D721Med (cell line): ENCODE measurements around the gene NFYA.

Experiments
- DNase-seq: peaks from one replicate; pipeline ENCODE4 v3.0.0; 2011; ENCODE audit warnings: low spot score; ENCODE audit not compliant: insufficient read length
- FAIRE-seq: peaks from 2 replicates; lab custom pipeline; 2011; peaks lifted over from hg19 to GRCh38; lab: Jason Lieb, UNC
- TF ChIP-seq, protein P1 (sequence below): IDR thresholded peaks from 2 replicates; pipeline ENCODE4 v1.5.1; 2012; ENCODE audit warnings: mild to moderate bottlenecking, control low read depth; ENCODE audit not compliant: insufficient read depth; ENCODE audit errors: missing control alignments

The NFYA gene

DNA sequence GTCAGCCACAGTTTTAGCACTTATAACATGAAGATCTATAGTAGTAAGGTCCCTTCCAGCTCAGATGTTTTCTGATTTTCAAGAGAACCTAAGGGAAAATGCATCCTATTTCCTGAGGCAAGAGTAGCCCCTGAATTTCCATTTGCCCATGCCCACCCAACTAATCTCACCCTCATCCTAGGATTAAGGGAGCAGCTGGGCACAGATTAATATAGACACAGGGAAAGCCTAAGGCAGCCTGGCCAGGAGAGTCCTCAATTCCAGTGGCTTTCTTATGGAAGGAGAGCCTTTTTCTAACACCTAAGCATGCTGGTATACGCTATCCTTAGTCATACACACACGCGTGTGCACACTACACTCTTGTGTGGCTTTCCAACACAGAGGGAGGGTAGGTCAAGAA, 18.3 kb upstream of the NFYA start:
- DNase-seq (no peak), FAIRE-seq (no peak)
- TF ChIP-seq, protein P1, sequence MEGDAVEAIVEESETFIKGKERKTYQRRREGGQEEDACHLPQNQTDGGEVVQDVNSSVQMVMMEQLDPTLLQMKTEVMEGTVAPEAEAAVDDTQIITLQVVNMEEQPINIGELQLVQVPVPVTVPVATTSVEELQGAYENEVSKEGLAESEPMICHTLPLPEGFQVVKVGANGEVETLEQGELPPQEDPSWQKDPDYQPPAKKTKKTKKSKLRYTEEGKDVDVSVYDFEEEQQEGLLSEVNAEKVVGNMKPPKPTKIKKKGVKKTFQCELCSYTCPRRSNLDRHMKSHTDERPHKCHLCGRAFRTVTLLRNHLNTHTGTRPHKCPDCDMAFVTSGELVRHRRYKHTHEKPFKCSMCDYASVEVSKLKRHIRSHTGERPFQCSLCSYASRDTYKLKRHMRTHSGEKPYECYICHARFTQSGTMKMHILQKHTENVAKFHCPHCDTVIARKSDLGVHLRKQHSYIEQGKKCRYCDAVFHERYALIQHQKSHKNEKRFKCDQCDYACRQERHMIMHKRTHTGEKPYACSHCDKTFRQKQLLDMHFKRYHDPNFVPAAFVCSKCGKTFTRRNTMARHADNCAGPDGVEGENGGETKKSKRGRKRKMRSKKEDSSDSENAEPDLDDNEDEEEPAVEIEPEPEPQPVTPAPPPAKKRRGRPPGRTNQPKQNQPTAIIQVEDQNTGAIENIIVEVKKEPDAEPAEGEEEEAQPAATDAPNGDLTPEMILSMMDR = no peak

DNA sequence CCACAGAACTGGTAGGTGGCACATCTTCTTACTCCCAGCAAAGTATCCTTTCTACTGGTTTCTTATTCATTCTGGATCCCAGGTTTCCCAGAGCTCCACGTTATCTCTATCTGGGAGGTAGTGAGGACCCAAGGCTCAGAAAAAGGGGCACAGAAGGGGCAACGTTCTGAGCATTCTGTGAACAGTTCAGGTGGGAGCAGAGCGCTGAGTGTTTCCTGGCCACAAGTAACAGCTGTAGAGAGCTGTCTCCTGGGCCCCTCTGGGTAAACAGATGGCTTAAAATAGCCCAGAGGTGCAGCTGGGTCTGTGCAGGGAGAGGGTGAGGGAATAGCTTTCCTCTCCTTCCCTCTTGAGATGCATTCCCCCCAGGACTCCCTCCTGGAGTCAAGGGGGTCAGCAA, 17.6 kb upstream of the NFYA start:
- no peak for FAIRE-seq
- no peak for DNase-seq
- TF ChIP-seq, protein P1 = no peak

DNA sequence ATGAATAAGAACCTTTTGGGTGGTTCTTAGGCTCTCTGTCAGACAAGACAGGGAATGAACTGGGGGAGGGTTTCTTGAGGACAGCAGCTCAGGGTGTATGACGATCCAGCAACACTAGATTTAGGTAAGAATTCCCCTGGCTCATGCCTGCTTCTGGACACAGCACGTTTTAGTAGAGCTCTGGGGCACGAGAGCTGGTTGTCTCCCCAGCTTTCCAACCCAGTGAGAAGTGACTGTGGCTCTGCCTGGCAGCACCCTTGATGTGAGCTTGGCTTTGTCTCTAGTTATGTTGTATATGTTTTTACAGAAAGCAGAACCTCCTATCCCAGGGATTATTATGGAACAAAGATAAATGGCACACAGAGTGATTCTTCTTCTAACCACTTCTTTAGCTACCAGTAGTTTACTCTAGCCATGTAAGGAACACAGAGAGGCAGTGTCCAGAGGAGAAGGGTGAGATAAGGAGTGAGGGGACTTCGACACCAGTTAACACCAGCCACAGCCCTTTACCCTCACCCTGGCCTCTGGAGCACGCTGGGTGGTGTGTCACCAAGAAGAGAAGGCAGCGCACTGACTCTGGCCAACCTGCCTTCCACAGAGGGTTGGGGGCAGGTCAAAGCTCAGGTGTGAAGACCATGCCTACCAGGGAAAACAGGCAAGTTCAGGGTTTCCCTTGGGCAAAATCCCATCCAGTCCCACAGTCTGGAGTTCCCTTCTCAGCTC, 15.8 kb upstream of the NFYA start:
- FAIRE-seq = no peak
- DNase-seq = no peak
- TF ChIP-seq, protein P1 = no peak

DNA sequence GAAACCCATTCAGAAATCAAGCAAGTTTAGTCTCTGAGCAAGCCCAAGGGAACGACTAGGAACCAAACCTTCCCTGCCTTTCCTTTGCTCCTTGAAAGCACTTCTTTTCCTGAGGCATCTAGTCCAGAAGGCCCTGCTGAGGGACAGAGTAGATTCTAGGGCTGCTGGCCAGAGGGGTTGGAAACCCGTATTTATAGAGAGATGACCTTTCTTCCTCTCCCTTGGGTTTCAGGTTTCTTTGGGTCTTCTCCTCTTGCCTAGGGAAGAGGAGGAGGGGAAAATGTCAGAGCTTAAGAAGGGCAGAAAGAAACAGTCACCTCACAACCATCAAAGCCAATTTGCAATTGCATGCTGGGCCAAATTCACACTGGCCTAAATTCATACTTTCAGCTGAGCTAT, 14.0 kb upstream of the NFYA start:
- TF ChIP-seq, protein P1 = no peak
- DNase-seq = no peak
- FAIRE-seq = no peak

DNA sequence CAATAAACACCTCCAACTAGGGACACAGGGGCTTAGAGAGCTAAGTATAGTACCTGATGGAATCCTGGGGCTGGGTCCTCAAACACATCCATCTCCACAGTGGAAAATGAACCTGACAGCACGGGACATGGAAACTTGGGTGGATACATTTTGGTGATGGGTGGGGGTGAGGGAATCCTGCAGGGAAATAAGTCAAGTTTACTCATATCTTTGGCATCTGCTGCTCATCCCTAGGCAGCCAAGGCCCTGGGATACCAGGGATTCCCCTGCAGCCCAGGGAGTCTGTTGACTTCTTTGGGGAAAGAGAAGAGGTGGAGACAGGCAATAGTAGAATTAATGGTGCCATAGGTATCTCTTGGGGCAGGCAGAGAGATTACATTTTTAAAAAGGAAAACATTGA, 13.2 kb upstream of the NFYA start:
- no peak for DNase-seq
- TF ChIP-seq, protein P1 = no peak
- no peak for FAIRE-seq

DNA sequence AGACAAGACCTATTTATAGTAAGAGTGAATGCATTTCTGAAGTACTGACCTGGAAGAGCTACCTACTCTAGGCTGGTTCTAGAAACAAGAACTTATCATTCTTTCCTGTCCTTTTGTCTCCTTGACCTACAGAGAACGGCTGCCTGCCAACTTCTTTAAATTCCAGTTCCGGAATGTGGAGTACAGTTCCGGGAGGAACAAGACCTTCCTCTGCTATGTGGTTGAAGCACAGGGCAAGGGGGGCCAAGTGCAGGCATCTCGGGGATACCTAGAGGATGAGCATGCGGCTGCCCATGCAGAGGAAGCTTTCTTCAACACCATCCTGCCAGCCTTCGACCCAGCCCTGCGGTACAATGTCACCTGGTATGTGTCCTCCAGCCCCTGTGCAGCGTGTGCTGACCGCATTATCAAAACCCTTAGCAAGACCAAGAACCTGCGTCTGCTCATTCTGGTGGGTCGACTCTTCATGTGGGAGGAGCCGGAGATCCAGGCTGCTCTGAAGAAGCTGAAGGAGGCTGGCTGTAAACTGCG, 11.5 kb upstream of the NFYA start:
- FAIRE-seq = no peak
- no peak for DNase-seq
- TF ChIP-seq, protein P1 = no peak

DNA sequence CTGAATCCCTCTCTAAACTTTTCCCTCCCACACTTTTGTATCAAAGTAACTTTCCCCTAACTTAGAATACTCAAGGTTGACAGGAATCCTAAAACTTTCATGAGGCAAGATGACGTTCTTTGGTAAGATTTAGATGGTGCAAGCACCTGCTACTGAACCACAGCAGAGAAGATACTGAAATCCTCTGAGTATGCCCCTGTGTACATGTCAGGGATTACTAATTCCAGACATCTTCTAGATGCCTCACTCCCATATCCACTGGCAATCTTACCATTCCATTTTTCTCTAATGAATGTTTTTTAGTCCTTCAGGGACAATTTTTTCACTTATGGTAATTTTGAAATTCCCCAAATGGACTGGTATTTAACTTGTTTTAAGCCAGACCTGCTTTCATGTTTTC, 10.7 kb upstream of the NFYA start:
- no peak for DNase-seq
- FAIRE-seq = no peak
- TF ChIP-seq, protein P1 = no peak
